MM.1S (cell line): Measurements from ENCODE around the gene RAB24.

Experiments used
- DNase-seq: peaks from one replicate; pipeline ENCODE4 v3.0.0-alpha.2; 2015
- H2AFZ ChIP-seq: fragments of 300-600 bp; sonication (generic); 2 replicates; pipeline ENCODE4 v1.6.0; 2016; ENCODE audit warnings: antibody characterized with exemption, low read length
- H3F3A ChIP-seq: fragments of 300-600 bp; sonication (generic); 2 replicates; pipeline ENCODE4 v1.6.1; 2016; ENCODE audit warnings: mild to moderate bottlenecking, antibody characterized with exemption, low read length, moderate library complexity, mixed read lengths; ENCODE audit not compliant: insufficient read depth
- H3K27ac ChIP-seq: fragments of 300-600 bp; sonication (generic); 2 replicates; pipeline ENCODE4 v1.5.1; 2016; ENCODE audit warnings: mild to moderate bottlenecking, low read length
- H3K27me3 ChIP-seq: fragments of 300-600 bp; sonication (generic); replicated peaks from 2 replicates; pipeline ENCODE4 v1.6.0; 2016; ENCODE audit warnings: low read length; ENCODE audit not compliant: insufficient read depth
- H3K36me3 ChIP-seq: fragments of 300-600 bp; sonication (generic); replicated peaks from 2 replicates; pipeline ENCODE4 v1.6.1; 2016; ENCODE audit warnings: mild to moderate bottlenecking, low read length, mixed read lengths; ENCODE audit not compliant: insufficient read depth
- H3K4me1 ChIP-seq: fragments of 300-600 bp; sonication (generic); 2 replicates; pipeline ENCODE4 v1.6.1; 2016; ENCODE audit warnings: low read length, mixed read lengths
- H3K4me2 ChIP-seq: fragments of 300-600 bp; sonication (generic); 2 replicates; pipeline ENCODE4 v1.6.0; 2016; ENCODE audit warnings: low read depth, low read length
- H3K4me3 ChIP-seq: fragments of 300-600 bp; sonication (generic); 2 replicates; pipeline ENCODE4 v1.5.1; 2016; ENCODE audit warnings: low read length, mixed read lengths
- H3K79me2 ChIP-seq: fragments of 300-600 bp; sonication (generic); 2 replicates; pipeline ENCODE4 v1.6.1; 2016; ENCODE audit warnings: mixed run types, low read length, mixed read lengths
- H3K9ac ChIP-seq: fragments of 300-600 bp; sonication (generic); 2 replicates; pipeline ENCODE4 v1.6.1; 2016; ENCODE audit warnings: low read length, mixed read lengths
- H3K9me2 ChIP-seq: fragments of 300-600 bp; sonication (generic); replicated peaks from 2 replicates; pipeline ENCODE4 v1.6.1; 2016; ENCODE audit warnings: mild to moderate bottlenecking, low read length, mixed read lengths; ENCODE audit not compliant: insufficient read depth
- H3K9me3 ChIP-seq: fragments of 300-600 bp; sonication (generic); replicated peaks from 2 replicates; pipeline ENCODE4 v1.6.1; 2016; ENCODE audit warnings: mild to moderate bottlenecking, low read length, mixed read lengths; ENCODE audit not compliant: insufficient read depth
- H4K20me1 ChIP-seq: fragments of 300-600 bp; sonication (generic); 2 replicates; pipeline ENCODE4 v1.6.1; 2016; ENCODE audit warnings: mild to moderate bottlenecking, low read length, moderate library complexity, mixed read lengths; ENCODE audit not compliant: insufficient read depth
- EZH2 ChIP-seq: fragments of 300-600 bp; sonication (generic); optimal IDR thresholded peaks from 2 replicates; pipeline ENCODE3; 2017; ENCODE audit warnings: low read depth, mild to moderate bottlenecking, antibody characterized with exemption, low read length, mixed read lengths
- EZH2phosphoT487 ChIP-seq: fragments of 300-600 bp; sonication (generic); IDR thresholded peaks from 2 replicates; pipeline ENCODE4 v1.6.1; 2018; ENCODE audit warnings: antibody characterized with exemption, low read length
- TF ChIP-seq, protein P1 (sequence below): fragments of 300-600 bp; sonication (generic); IDR thresholded peaks from 2 replicates; pipeline ENCODE4 v1.5.1; 2016; ENCODE audit warnings: antibody characterized with exemption, low read length, mixed read lengths

The RAB24 gene

DNA sequence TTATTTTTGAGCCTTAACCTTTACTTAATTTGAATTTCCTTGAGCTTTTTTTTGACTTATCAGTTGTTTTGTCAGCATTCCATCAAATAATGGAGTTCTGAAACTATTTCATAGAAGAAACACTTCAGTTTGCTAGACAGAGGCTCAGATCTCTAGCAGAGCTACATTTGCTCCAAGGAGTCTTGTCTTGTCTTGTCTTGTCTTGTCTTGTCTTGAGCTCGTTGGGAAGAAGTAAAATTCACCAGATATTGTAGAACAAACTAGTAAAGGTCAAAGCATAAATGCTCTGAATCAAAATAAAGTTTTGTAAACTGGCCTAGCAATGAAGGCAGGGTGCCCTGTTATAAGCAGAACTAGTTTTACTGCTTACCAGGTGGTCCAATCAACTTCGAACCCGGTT is 33.5 kb downstream of the RAB24 start:
- no peaks in the 10 kb centered on the region for H3K27me3 ChIP-seq
- no peak overlapping the region for H3K4me3 ChIP-seq
- H3K36me3 ChIP-seq = no peaks in the 10 kb centered on the region; the same call in 1 of the 2 replicates
- H3K4me2 ChIP-seq = no peak overlapping the region
- no peak overlapping the region for H3K27ac ChIP-seq
- no peaks in the 10 kb centered on the region for H3K9me3 ChIP-seq
- no peak for DNase-seq
- no peaks in the 10 kb centered on the region for H3K79me2 ChIP-seq
- H3K4me1 ChIP-seq = no peaks in the 10 kb centered on the region
- no peaks in the 10 kb centered on the region for H3F3A ChIP-seq
- H3K9me2 ChIP-seq = no peaks in the 10 kb centered on the region
- H2AFZ ChIP-seq = no peak overlapping the region
- H3K9ac ChIP-seq = no peak overlapping the region
- TF ChIP-seq, protein P1, sequence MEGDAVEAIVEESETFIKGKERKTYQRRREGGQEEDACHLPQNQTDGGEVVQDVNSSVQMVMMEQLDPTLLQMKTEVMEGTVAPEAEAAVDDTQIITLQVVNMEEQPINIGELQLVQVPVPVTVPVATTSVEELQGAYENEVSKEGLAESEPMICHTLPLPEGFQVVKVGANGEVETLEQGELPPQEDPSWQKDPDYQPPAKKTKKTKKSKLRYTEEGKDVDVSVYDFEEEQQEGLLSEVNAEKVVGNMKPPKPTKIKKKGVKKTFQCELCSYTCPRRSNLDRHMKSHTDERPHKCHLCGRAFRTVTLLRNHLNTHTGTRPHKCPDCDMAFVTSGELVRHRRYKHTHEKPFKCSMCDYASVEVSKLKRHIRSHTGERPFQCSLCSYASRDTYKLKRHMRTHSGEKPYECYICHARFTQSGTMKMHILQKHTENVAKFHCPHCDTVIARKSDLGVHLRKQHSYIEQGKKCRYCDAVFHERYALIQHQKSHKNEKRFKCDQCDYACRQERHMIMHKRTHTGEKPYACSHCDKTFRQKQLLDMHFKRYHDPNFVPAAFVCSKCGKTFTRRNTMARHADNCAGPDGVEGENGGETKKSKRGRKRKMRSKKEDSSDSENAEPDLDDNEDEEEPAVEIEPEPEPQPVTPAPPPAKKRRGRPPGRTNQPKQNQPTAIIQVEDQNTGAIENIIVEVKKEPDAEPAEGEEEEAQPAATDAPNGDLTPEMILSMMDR = no peak
- TF ChIP-seq EZH2phosphoT487 = no peak
- no peak for TF ChIP-seq EZH2
- no peaks in the 10 kb centered on the region for H4K20me1 ChIP-seq

DNA sequence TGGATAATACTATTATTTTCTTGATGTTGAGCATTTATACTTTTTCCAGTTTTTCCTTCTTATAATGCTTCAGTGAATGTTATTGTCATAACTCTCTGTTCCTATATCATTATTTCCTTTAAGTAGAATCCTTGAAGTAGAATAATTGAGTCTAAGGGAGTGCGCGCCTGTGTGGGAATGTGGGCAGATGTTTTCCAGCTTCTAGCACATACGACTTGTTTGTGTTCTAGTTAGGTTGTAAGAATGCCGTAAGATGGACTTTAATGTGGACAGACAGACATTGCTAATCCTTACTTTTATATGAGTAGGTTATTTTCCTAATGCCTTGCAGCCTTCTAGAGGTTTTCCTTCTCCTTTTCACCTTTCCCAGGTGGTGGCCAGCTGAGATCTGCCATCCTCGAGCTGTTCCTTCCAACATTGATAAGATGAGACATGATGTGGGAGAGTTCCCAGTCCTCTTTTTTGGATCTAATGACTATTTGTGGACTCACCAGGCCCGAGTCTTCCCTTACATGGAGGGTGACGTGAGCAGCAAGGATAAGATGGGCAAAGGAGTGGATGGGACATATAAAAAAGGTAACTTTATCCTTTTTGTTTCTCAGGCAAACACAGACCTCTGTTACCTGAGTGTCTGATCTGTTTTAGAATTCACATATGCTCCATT is 34.2 kb downstream of the RAB24 start:
- H3K27ac ChIP-seq = no peak overlapping the region
- H3K79me2 ChIP-seq = no peaks in the 10 kb centered on the region
- no peak overlapping the region for H2AFZ ChIP-seq
- H3K9ac ChIP-seq = no peak overlapping the region
- H3K9me2 ChIP-seq = no peaks in the 10 kb centered on the region
- H3K4me2 ChIP-seq = no peak overlapping the region
- no peaks in the 10 kb centered on the region for H3K27me3 ChIP-seq
- TF ChIP-seq EZH2 (no peak), EZH2phosphoT487 (no peak)
- TF ChIP-seq, protein P1 = no peak
- H4K20me1 ChIP-seq = no peaks in the 10 kb centered on the region
- H3K4me3 ChIP-seq = no peak overlapping the region
- H3K4me1 ChIP-seq = peaks cover 2% of the 10 kb centered on the region; the same call in 1 of the 2 replicates
- no peaks in the 10 kb centered on the region; the same call in 1 of the 2 replicates for H3K36me3 ChIP-seq
- no peak for DNase-seq
- no peaks in the 10 kb centered on the region for H3K9me3 ChIP-seq
- no peaks in the 10 kb centered on the region for H3F3A ChIP-seq

DNA sequence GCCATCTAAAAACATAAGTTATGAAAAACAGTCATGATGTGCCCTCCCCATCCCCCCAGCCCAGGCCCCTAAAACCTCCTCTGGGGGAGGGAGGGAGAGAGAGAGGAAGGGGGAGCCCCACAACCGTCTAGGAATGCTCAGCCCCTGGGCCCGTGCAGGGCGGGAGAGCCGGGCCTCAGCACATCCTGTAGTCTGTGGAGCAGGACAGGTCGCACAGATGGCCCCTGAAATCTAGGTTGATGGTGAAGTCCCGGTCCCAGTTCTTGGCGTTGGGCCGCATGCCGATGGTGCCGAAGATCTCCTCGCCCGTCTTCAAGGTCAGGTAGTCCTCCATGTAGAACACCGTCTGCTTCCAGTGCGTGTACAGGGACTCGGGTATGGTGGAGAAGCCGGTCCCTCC is 38.1 kb downstream of the RAB24 start:
- H4K20me1 ChIP-seq = no peaks in the 10 kb centered on the region
- no peak for DNase-seq
- no peak overlapping the region for H2AFZ ChIP-seq
- H3F3A ChIP-seq = no peaks in the 10 kb centered on the region
- no peaks in the 10 kb centered on the region for H3K9me2 ChIP-seq
- no peaks in the 10 kb centered on the region for H3K79me2 ChIP-seq
- H3K9ac ChIP-seq = no peak overlapping the region
- TF ChIP-seq, protein P1 = no peak
- TF ChIP-seq EZH2 = no peak
- TF ChIP-seq EZH2phosphoT487 = no peak
- H3K9me3 ChIP-seq = no peaks in the 10 kb centered on the region
- H3K27ac ChIP-seq = no peak overlapping the region
- no peaks in the 10 kb centered on the region for H3K27me3 ChIP-seq
- H3K36me3 ChIP-seq = no peaks in the 10 kb centered on the region; the same call in 1 of the 2 replicates
- H3K4me2 ChIP-seq = no peak overlapping the region
- no peak overlapping the region for H3K4me3 ChIP-seq
- peaks cover 24% of the 10 kb centered on the region for H3K4me1 ChIP-seq
